Osteoblast (primary cell): ENCODE data around the gene DNMT3A. TPM values are rescaled to one million over a fixed set of nuclear protein-coding genes. Genes with fewer than 3 reads are reported as not detected.

Source experiments
- DNase-seq: peaks from one replicate; pipeline ENCODE4 v3.0.0; 2011; ENCODE audit warnings: low spot score, mixed read lengths; ENCODE audit not compliant: insufficient read length; ENCODE audit errors: missing footprints
- H2AFZ ChIP-seq: 2 replicates; pipeline ENCODE4 v1.6.0; 2011; ENCODE audit warnings: mild to moderate bottlenecking, low read length
- H3K27ac ChIP-seq: 2 replicates; pipeline ENCODE4 v1.5.1; 2011; ENCODE audit warnings: mild to moderate bottlenecking, low read depth, low read length, moderate library complexity
- H3K27me3 ChIP-seq: 2 replicates; pipeline ENCODE4 v1.6.0; 2012; ENCODE audit warnings: mild to moderate bottlenecking, control low read depth, inconsistent platforms, low read length, moderate library complexity; ENCODE audit not compliant: insufficient read depth
- H3K36me3 ChIP-seq: 2 replicates; pipeline ENCODE4 v1.5.1; 2011; ENCODE audit warnings: mild to moderate bottlenecking, low read length, control low read depth, moderate library complexity; ENCODE audit not compliant: insufficient read depth
- H3K4me1 ChIP-seq: 2 replicates; pipeline ENCODE4 v1.5.1; 2011; ENCODE audit warnings: mild to moderate bottlenecking, low read length, control low read depth, moderate library complexity; ENCODE audit not compliant: insufficient read depth
- H3K4me2 ChIP-seq: 2 replicates; pipeline ENCODE4 v1.6.0; 2011; ENCODE audit warnings: mild to moderate bottlenecking, low read length; ENCODE audit not compliant: insufficient read depth
- H3K4me3 ChIP-seq: fragments of 200-600 bp; sonication (generic); 3 replicates; pipeline ENCODE4 v1.5.1; 2012; ENCODE audit warnings: mild to moderate bottlenecking, low read length, inconsistent platforms; ENCODE audit not compliant: insufficient read depth
- H3K79me2 ChIP-seq: 2 replicates; pipeline ENCODE4 v1.6.0; 2012; ENCODE audit warnings: mild to moderate bottlenecking, low read length, control low read depth, inconsistent platforms; ENCODE audit not compliant: insufficient read depth
- H3K9me3 ChIP-seq: 2 replicates; pipeline ENCODE4 v1.5.1; 2011; ENCODE audit warnings: low read depth, low read length, control low read depth
- H4K20me1 ChIP-seq: 2 replicates; pipeline ENCODE4 v1.6.0; 2012; ENCODE audit warnings: mild to moderate bottlenecking, low read length, control low read depth; ENCODE audit not compliant: insufficient read depth
- CTCF ChIP-seq: IDR thresholded peaks from 2 replicates; pipeline ENCODE4 v1.5.1; 2011; ENCODE audit warnings: mild to moderate bottlenecking, low read depth, low read length, moderate library complexity; ENCODE audit errors: extremely low read depth
- small RNA-seq: library from RNA; depleted of rRNA; stranded (forward); fragments of <200 nt; gene quantifications from one replicate; pipeline ENCODE3, GENCODE V24; 2012
- total RNA-seq: library from RNA; depleted of rRNA; stranded (reverse); fragments of >200 nt; gene quantifications from 2 replicates; pipeline ENCODE4 v1.2.3, GENCODE V29; 2012

DNMT3A gene
- total RNA-seq, 1 donor, result 18.5 TPM

GRCh38 chr2:25184254-25184653 lies 157.5 kb downstream of the DNMT3A start:
- Histone ChIP-seq H3K36me3 (no peaks in the 10 kb centered on the region), H3K27ac (no peak overlapping the region), H3K27me3 (peaks cover 9% of the 10 kb centered on the region), H3K79me2 (no peaks in the 10 kb centered on the region), H4K20me1 (no peaks in the 10 kb centered on the region), H3K4me1 (no peaks in the 10 kb centered on the region), H3K4me2 (no peak overlapping the region), H3K4me3 (no peak overlapping the region), H3K9me3 (no peaks in the 10 kb centered on the region), H2AFZ (no peak overlapping the region)
- DNase-seq, result no peak
- no peak for TF ChIP-seq CTCF

GRCh38 chr2:25178976-25179375 lies 162.7 kb downstream of the DNMT3A start:
- no peak overlapping the region for H3K4me2 ChIP-seq
- DNase-seq, result no peak
- H3K36me3 ChIP-seq, result no peaks in the 10 kb centered on the region
- no peaks in the 10 kb centered on the region for H3K9me3 ChIP-seq
- H3K27me3 ChIP-seq, result peaks cover 28% of the 10 kb centered on the region
- no peak overlapping the region for H3K4me3 ChIP-seq
- no peaks in the 10 kb centered on the region for H3K79me2 ChIP-seq
- no peak overlapping the region for H2AFZ ChIP-seq
- no peak overlapping the region for H3K27ac ChIP-seq
- TF ChIP-seq CTCF, result no peak
- H3K4me1 ChIP-seq, result no peaks in the 10 kb centered on the region
- no peaks in the 10 kb centered on the region for H4K20me1 ChIP-seq

Small RNAs within 50 kb of the gene (small RNA-seq; reads per million reads assigned to genes)
- 0.52 reads per million for gene MIR1301

Other genes starting within 250 kb of the DNMT3A start
- gene POMC, start 173.3 kb downstream of the DNMT3A start, total RNA-seq, result 0.59 and 2.2 TPM in 2 replicates